Suprapubic skin (tissue), 4 donors: Measurements from ENCODE around the gene CDC42EP5.

Experiments used
- POLR2A ChIP-seq, 2 donors: fragments of 450-650 bp; IDR thresholded peaks; one replicate each; pipeline ENCODE4 v1.6.1; 2017; ENCODE audit warnings: antibody characterized with exemption in 2 of 2, mild to moderate bottlenecking in 2 of 2, moderate library complexity in 2 of 2
- POLR2AphosphoS5 ChIP-seq, 3 donors: sonication (generic); formaldehyde crosslinking; IDR thresholded peaks; one replicate each; pipeline ENCODE4 v1.6.1; 2017; ENCODE audit warnings: antibody characterized with exemption in 3 of 3

GRCh38 chr19:54484451-54484850 is 11.4 kb upstream of the CDC42EP5 start:
- TF ChIP-seq POLR2AphosphoS5 (IDR thresholded peaks at IDR 0.05) = no peak
- no peak for TF ChIP-seq POLR2A (IDR thresholded peaks at IDR 0.05)
